Ureter (tissue), 1 donor: ENCODE results near the gene LRRTM4. TPM values are rescaled to one million over a fixed set of nuclear protein-coding genes. Genes with fewer than 3 reads are reported as not detected.
"Not testable (repeated sequence)": the region's sequence is repeated elsewhere in the genome, so short reads cannot be mapped to it uniquely, and the experiment has no call there.

ENCODE experiments used
- DNase-seq: peaks from one replicate; pipeline ENCODE4 v3.0.0-alpha.2; 2020; ENCODE audit warnings: low spot score
- total RNA-seq: library from RNA; stranded (reverse); gene quantifications from one replicate; pipeline ENCODE4 v1.2.4, GENCODE V29; 2023
- donor health status: DM: yes; HTN: yes; CAD: no.

Gene LRRTM4
- total RNA-seq, 1 donor from 2014 or later = 0.42 TPM

GRCh38 chr2:77086051-77086450 lies 436.1 kb downstream of the LRRTM4 start:
- DNase-seq = no peak

- DNase-seq = no peak
Observed at GRCh38 chr2:77085561-77085960, 436.6 kb downstream of the LRRTM4 start.

- no peak for DNase-seq
Observed at GRCh38 chr2:77081597-77081996, 440.6 kb downstream of the LRRTM4 start.

- DNase-seq = no peak
Observed at GRCh38 chr2:77064324-77064723, 457.9 kb downstream of the LRRTM4 start.

GRCh38 chr2:77054938-77055337 lies 467.2 kb downstream of the LRRTM4 start:
- DNase-seq = no peak

GRCh38 chr2:77046339-77046738 lies 475.8 kb downstream of the LRRTM4 start:
- DNase-seq = no peak

GRCh38 chr2:77045456-77045855 lies 476.7 kb downstream of the LRRTM4 start:
- not testable (repeated sequence) for DNase-seq

- no peak for DNase-seq
Observed at GRCh38 chr2:77034445-77034844, 487.7 kb downstream of the LRRTM4 start.

- DNase-seq = not testable (repeated sequence)
Observed at GRCh38 chr2:77029237-77029636, 492.9 kb downstream of the LRRTM4 start.

GRCh38 chr2:77028032-77028600 lies 494.1 kb downstream of the LRRTM4 start:
- DNase-seq = no peak

GRCh38 chr2:77025714-77026113 lies 496.5 kb downstream of the LRRTM4 start:
- DNase-seq = no peak

- DNase-seq = no peak
Observed at GRCh38 chr2:77021161-77021560, 501.0 kb downstream of the LRRTM4 start.

GRCh38 chr2:77018219-77018618 lies 504.0 kb downstream of the LRRTM4 start:
- DNase-seq = no peak

- DNase-seq = no peak
Observed at GRCh38 chr2:77017355-77017745, 504.8 kb downstream of the LRRTM4 start.

- no peak for DNase-seq
Observed at GRCh38 chr2:77016443-77017354, 505.5 kb downstream of the LRRTM4 start.

- DNase-seq = no peak
Observed at GRCh38 chr2:77013953-77014352, 508.2 kb downstream of the LRRTM4 start.

GRCh38 chr2:77013457-77013856 lies 508.7 kb downstream of the LRRTM4 start:
- no peak for DNase-seq

- no peak for DNase-seq
Observed at GRCh38 chr2:77009307-77009706, 512.9 kb downstream of the LRRTM4 start.

GRCh38 chr2:77008853-77009252 lies 513.3 kb downstream of the LRRTM4 start:
- DNase-seq = no peak

- DNase-seq = no peak
Observed at GRCh38 chr2:77007686-77008085, 514.5 kb downstream of the LRRTM4 start.

- no peak for DNase-seq
Observed at GRCh38 chr2:77005522-77005921, 516.7 kb downstream of the LRRTM4 start.

GRCh38 chr2:77001895-77002294 lies 520.3 kb downstream of the LRRTM4 start:
- no peak for DNase-seq

- no peak for DNase-seq
Observed at GRCh38 chr2:76998704-76999103, 523.5 kb downstream of the LRRTM4 start.
